Measurements from ENCODE around the gene CLCN2. TPM values are rescaled to one million over a fixed set of nuclear protein-coding genes. Genes with fewer than 3 reads are reported as not detected.

CLCN2 gene
- total and polyA plus RNA-seq, 2 of the 4 experiments (the other 2 are of a cell fraction), result 2.9 to 5.8 TPM

DNA sequence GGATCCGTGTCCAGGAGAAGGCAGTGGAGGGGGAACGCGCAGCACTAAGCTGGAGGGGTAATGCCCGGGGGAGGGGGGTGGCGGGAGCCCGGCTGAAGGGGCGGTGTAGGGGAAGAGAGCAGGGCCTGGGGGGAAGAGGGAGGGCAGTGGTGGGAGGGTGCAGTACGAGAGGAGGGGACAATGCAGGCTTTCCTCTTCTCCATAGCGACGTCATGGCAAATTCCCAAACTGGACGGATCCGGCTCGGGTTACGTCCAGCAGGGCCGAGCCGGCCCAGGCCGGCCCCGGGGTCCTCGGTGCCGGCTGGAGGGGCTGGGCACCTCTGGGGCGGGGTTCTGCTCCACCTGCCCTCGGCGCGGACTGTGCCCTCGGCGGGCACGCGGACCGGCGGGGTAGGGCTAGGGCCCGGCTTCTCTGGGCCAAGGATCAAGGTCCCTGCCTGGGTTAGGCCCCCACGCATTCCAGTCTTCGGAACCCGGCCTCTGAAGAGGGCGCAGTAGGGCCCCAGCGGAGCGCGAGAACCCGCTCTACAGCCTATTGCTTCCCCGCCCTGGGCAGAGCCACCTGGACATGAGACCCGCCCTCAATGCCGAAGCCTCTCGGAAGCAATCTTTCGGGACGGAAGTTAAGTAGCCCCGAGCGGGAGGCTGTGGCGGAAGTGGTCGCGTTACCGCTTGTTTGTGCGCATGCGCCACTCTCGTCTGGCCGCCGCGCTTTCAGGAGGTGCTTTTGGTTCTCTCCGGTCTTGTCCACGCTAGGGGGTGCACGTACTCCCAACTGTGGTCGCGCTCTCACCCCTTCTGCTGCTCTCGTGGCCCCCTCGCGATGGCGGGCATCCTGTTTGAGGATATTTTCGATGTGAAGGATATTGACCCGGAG, 1.5 kb upstream of the CLCN2 start:
- Histone ChIP-seq H3K18ac (ENCODE audit: low read depth, low read length) (peak overlapping the region; percentile 61; the same call in 1 of the 2 replicates), H3K36me3 (ENCODE audit: control insufficient read depth, insufficient read depth, low read length) (peaks cover 10% of the 10 kb centered on the region), H2BK5ac (ENCODE audit: low read depth, low read length, poor library complexity, severe bottlenecking) (peak overlapping the region; percentile 93), H3K9me3 (ENCODE audit: control insufficient read depth, insufficient read depth, low read length) (no peaks in the 10 kb centered on the region), H2BK20ac (ENCODE audit: low read depth, low read length) (no peak overlapping the region), H3K9me1 (ENCODE audit: insufficient read depth, low read length) (peaks cover 10% of the 10 kb centered on the region; the same call in 1 of the 2 replicates), H4K20me1 (ENCODE audit: insufficient read depth, low read length) (peaks cover 11% of the 10 kb centered on the region), H2BK120ac (ENCODE audit: low read depth, low read length) (peak overlapping the region; percentile 25; the same call in 1 of the 2 replicates), H3K4me3 (ENCODE audit: insufficient read depth, low read depth, low read length) (peak overlapping the region; percentile 56), H4K91ac (ENCODE audit: insufficient read depth, low read depth, low read length) (peak overlapping the region; percentile 46), H3K9ac (ENCODE audit: low read depth, low read length) (peak overlapping the region; percentile 89), H2AFZ (replicated peaks; ENCODE audit: low read length, poor library complexity) (peak overlapping the region; percentile 92), H3K79me1 (ENCODE audit: low read depth in 1 of 2, low read length in 2 of 2) (peaks cover 8 to 49% of the 10 kb centered on the region in 2 experiments), H3K56ac (ENCODE audit: extremely low read depth, insufficient read depth, low read length) (peak overlapping the region; percentile 81), H3K4me2 (ENCODE audit: low read depth, low read length) (peak overlapping the region; percentile 95), H2AK9ac (replicated peaks; ENCODE audit: low read depth, low read length, poor library complexity) (peak overlapping the region; percentile 96), H3K14ac (replicated peaks; ENCODE audit: low read depth, low read length) (peak overlapping the region; percentile 94), H3K27me3 (ENCODE audit: control insufficient read depth, insufficient read depth, low read length) (no peaks in the 10 kb centered on the region), H3K27ac (ENCODE audit: insufficient read depth, low read length) (peak overlapping the region; percentile 95), H3K23ac (ENCODE audit: low read depth, low read length) (peak overlapping the region; percentile 91), H3K4me1 (ENCODE audit: control insufficient read depth, insufficient read depth, low read length) (peaks cover 7% of the 10 kb centered on the region), H4K5ac (ENCODE audit: low read depth, low read length) (peak overlapping the region; percentile 65), H2BK15ac (ENCODE audit: low read depth, low read length) (no peak overlapping the region; the same call in 2 of the 3 replicates), H4K8ac (ENCODE audit: low read depth in 2 of 2, low read length in 2 of 2) (peak overlapping the region; percentile 7 to 80; a peak in 3 of 4 replicates), H2AK5ac (ENCODE audit: low read depth, low read length) (peak overlapping the region; percentile 85), H3K4ac (ENCODE audit: low read depth, low read length) (peak overlapping the region; percentile 90)
- dilution Hi-C loops (cut with HindIII; ENCODE audit: low sequenced_read_pairs, unreplicated experiment) (loop anchor here (25.0 kb wide), 1 partner anchor 174 kb away; no protein-coding TSS in a partner anchor), in situ Hi-C loops (cut with MboI; ENCODE audit: low sequenced_read_pairs) (no loop called here), intact Hi-C loops (cut with micrococcal nuclease) (loop anchor here (2.0 kb wide), 1 partner anchor 48 kb away; the partner anchor contains the start of gene EIF4G1)
- peak; percentile 97 for DNase-seq
- TSS peak; percentile 30 for BruUV-seq (replicated peaks)
- peak; percentile 64 for ATAC-seq (ENCODE audit: low read depth)
- CTCF ChIA-PET, result interaction anchor here (1.0 to 1.1 kb wide), 2 partner anchors 9 kb away, joined by 6 to 11 read pairs; no protein-coding TSS in a partner anchor
- WGBS, 2 experiments (ENCODE audit: extremely low coverage in 2 of 2, insufficient read length in 1 of 2), result 0% methylated on average over 36 of the region's 68 CpGs; no CpG with 5 or more reads in 1 of the 2 experiments
- POLR2A ChIA-PET (ENCODE audit: unreplicated experiment), result interaction anchor here (0.6 kb wide), 1 partner anchor 538 kb away, joined by 7 read pairs; no protein-coding TSS in a partner anchor
- TF ChIP-seq SMC3 (IDR thresholded peaks at IDR 0.05; ENCODE audit: low read depth, low read length), result peak; percentile 28; the same call in 1 of the 2 replicates
- TF ChIP-seq POLR2A (IDR thresholded peaks at IDR 0.05; ENCODE audit: low read depth, low read length), result peak; percentile 74
- TF ChIP-seq NFE2L2 (IDR thresholded peaks at IDR 0.05; ENCODE audit: low read depth, low read length), result no peak
- no peak for TF ChIP-seq CEBPB (IDR thresholded peaks at IDR 0.05; ENCODE audit: low read depth, low read length)
- TF ChIP-seq FOS (IDR thresholded peaks at IDR 0.05; ENCODE audit: low read depth, low read length), result no peak
- TF ChIP-seq, protein P1, sequence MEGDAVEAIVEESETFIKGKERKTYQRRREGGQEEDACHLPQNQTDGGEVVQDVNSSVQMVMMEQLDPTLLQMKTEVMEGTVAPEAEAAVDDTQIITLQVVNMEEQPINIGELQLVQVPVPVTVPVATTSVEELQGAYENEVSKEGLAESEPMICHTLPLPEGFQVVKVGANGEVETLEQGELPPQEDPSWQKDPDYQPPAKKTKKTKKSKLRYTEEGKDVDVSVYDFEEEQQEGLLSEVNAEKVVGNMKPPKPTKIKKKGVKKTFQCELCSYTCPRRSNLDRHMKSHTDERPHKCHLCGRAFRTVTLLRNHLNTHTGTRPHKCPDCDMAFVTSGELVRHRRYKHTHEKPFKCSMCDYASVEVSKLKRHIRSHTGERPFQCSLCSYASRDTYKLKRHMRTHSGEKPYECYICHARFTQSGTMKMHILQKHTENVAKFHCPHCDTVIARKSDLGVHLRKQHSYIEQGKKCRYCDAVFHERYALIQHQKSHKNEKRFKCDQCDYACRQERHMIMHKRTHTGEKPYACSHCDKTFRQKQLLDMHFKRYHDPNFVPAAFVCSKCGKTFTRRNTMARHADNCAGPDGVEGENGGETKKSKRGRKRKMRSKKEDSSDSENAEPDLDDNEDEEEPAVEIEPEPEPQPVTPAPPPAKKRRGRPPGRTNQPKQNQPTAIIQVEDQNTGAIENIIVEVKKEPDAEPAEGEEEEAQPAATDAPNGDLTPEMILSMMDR (conservative IDR thresholded peaks at IDR 0.05; ENCODE audit: low read depth, low read length), result peak; percentile 68
- no peak for TF ChIP-seq CHD1 (IDR thresholded peaks at IDR 0.05; ENCODE audit: low read depth, low read length)
- TF ChIP-seq BHLHE40 (IDR thresholded peaks at IDR 0.05; ENCODE audit: low read depth, low read length), result no peak
- no peak for TF ChIP-seq MAFK (IDR thresholded peaks at IDR 0.05; ENCODE audit: low read depth, low read length)
- peak; percentile 28; the same call in 1 of the 2 replicates for TF ChIP-seq RAD21 (IDR thresholded peaks at IDR 0.05; ENCODE audit: low read length)
- TF ChIP-seq MAZ (IDR thresholded peaks at IDR 0.05; ENCODE audit: borderline replicate concordance, low read depth, low read length), result peak; percentile 54; the same call in 1 of the 2 replicates

Measured in IMR-90 (cell line).